ENCODE data around the gene KDM4B. TPM values are rescaled to one million over a fixed set of nuclear protein-coding genes. Genes with fewer than 3 reads are reported as not detected.
A peak's percentile ranks its signal among the peaks of the same experiment; 100 is the strongest.

Gene KDM4B
- total RNA-seq, 4 donors from 2014 or later = 14.0 to 39.9 (median 19.5) TPM

GRCh38 chr19:5020368-5020767 lies 51.5 kb downstream of the KDM4B start:
- DNase-seq = no peak
- H3K36me3 ChIP-seq = peaks cover 0 to 55% (median 0%) of the 10 kb centered on the region in 3 donors
- H3K27ac ChIP-seq = no peak overlapping the region

GRCh38 chr19:5021046-5021445 lies 52.1 kb downstream of the KDM4B start:
- H3K27me3 ChIP-seq = no peaks in the 10 kb centered on the region
- 76 to 100% methylated on average over 3 to 5 of the region's 5 CpGs for WGBS, 2 donors
- DNase-seq = no peak
- no peak overlapping the region for H3K4me3 ChIP-seq
- intact Hi-C loops (cut with DNase I) = loop anchor here (10.0 kb wide), 1 partner anchor 146 kb away; no protein-coding TSS in a partner anchor
- no peak for TF ChIP-seq POLR2A (IDR thresholded peaks at IDR 0.05)
- no peak for TF ChIP-seq CTCF (IDR thresholded peaks at IDR 0.05)
- H3K9me3 ChIP-seq = no peaks in the 10 kb centered on the region
- H3K27ac ChIP-seq = no peak overlapping the region
- H3K36me3 ChIP-seq = peaks cover 0 to 51% (median 0%) of the 10 kb centered on the region in 3 donors
- H3K4me1 ChIP-seq = peaks cover 9 to 57% (median 11%) of the 10 kb centered on the region in 3 donors

More at GRCh38 chr19:5020368-5020767, 51.5 kb downstream of the KDM4B start:
- no peak for TF ChIP-seq CTCF (IDR thresholded peaks at IDR 0.05)
- no peak for TF ChIP-seq POLR2A (IDR thresholded peaks at IDR 0.05)
- WGBS, 2 donors = 88 to 93% methylated on average over 9 to 18 of the region's 21 CpGs
- Histone ChIP-seq H3K27me3 (no peaks in the 10 kb centered on the region), H3K4me1 (peaks cover 9 to 54% (median 9%) of the 10 kb centered on the region in 3 donors), H3K9me3 (no peaks in the 10 kb centered on the region), H3K4me3 (no peak overlapping the region)
- intact Hi-C loops (cut with DNase I) = loop anchor here (10.0 kb wide), 1 partner anchor 146 kb away; no protein-coding TSS in a partner anchor

GRCh38 chr19:5022066-5022860 lies 53.4 kb downstream of the KDM4B start:
- no peak for TF ChIP-seq POLR2A (IDR thresholded peaks at IDR 0.05)
- TF ChIP-seq CTCF (IDR thresholded peaks at IDR 0.05) = no peak
- Histone ChIP-seq H3K36me3 (peaks cover 0 to 39% (median 0%) of the 10 kb centered on the region in 3 donors), H3K27ac (no peak overlapping the region), H3K27me3 (no peaks in the 10 kb centered on the region), H3K4me3 (no peak overlapping the region), H3K4me1 (peaks cover 6 to 64% (median 10%) of the 10 kb centered on the region in 3 donors), H3K9me3 (no peaks in the 10 kb centered on the region)
- intact Hi-C loops (cut with DNase I) = loop anchor here (10.0 kb wide), 1 partner anchor 147 kb away; no protein-coding TSS in a partner anchor
- whole genome bisulfite sequencing, 2 donors = 84 to 87% methylated on average over 5 to 13 of the region's 16 CpGs
- no peak for DNase-seq

GRCh38 chr19:5023128-5023571 lies 54.2 kb downstream of the KDM4B start:
- no peaks in the 10 kb centered on the region for H3K27me3 ChIP-seq
- intact Hi-C loops (cut with DNase I) = loop anchor here (10.0 kb wide), 1 partner anchor 148 kb away; no protein-coding TSS in a partner anchor
- WGBS, 2 donors = 17 to 58% methylated on average over 5 to 7 of the region's 19 CpGs
- no peak for TF ChIP-seq CTCF (IDR thresholded peaks at IDR 0.05)
- TF ChIP-seq POLR2A (IDR thresholded peaks at IDR 0.05) = no peak
- no peaks in the 10 kb centered on the region for H3K9me3 ChIP-seq
- DNase-seq = no peak
- H3K4me3 ChIP-seq = no peak overlapping the region
- H3K4me1 ChIP-seq = peaks cover 0 to 58% (median 9%) of the 10 kb centered on the region in 3 donors
- H3K36me3 ChIP-seq = peaks cover 0 to 30% (median 0%) of the 10 kb centered on the region in 3 donors
- H3K27ac ChIP-seq = peak overlapping the region in 2 of 4 donors; percentile 2 to 34

GRCh38 chr19:5024282-5024681 lies 55.4 kb downstream of the KDM4B start:
- Histone ChIP-seq H3K27ac (no peak overlapping the region), H3K4me1 (peaks cover 0 to 62% (median 6%) of the 10 kb centered on the region in 3 donors), H3K4me3 (no peak overlapping the region), H3K36me3 (peaks cover 0 to 21% (median 0%) of the 10 kb centered on the region in 3 donors), H3K9me3 (no peaks in the 10 kb centered on the region), H3K27me3 (no peaks in the 10 kb centered on the region)
- DNase-seq = no peak
- intact Hi-C loops (cut with DNase I) = loop anchor here (10.0 kb wide), 1 partner anchor 149 kb away; no protein-coding TSS in a partner anchor
- 60% methylated on average over 1 of the region's 10 CpGs; no CpG with 5 or more reads in 1 of the 2 donors for WGBS, 2 donors
- TF ChIP-seq POLR2A (IDR thresholded peaks at IDR 0.05) = no peak
- no peak for TF ChIP-seq CTCF (IDR thresholded peaks at IDR 0.05)
